ENCODE measurements around the gene SRP68.

The SRP68 gene

GRCh38 chr17:76007850-76008165 is 64.5 kb downstream of the SRP68 start:
- ChIA-PET CTCF (interaction anchor here (1.1 to 14.8 kb wide), 11 partner anchors 8 to 114 kb away, joined by 3 to 183 read pairs (median 5); partner anchors contain the start of genes CDK3 and TRIM65), POLR2A (no interaction called here)
- 96% methylated on average over 16 of the region's 16 CpGs for whole genome bisulfite sequencing (ENCODE audit: insufficient coverage)
- no peaks in the 10 kb centered on the region for H3K9me3 ChIP-seq (ENCODE audit: control extremely low read depth in 1 of 5, control insufficient read depth in 4 of 5, insufficient read depth in 2 of 5, low read depth in 1 of 5, low read length in 4 of 5)
- H3K27ac ChIP-seq (ENCODE audit: insufficient read depth in 1 of 2, low read depth in 1 of 2, low read length in 2 of 2, poor library complexity in 1 of 2, severe bottlenecking in 2 of 2), result no peak overlapping the region
- peaks cover 0 to 9% (median 6%) of the 10 kb centered on the region in 4 experiments for H3K4me1 ChIP-seq (ENCODE audit: control extremely low read depth in 1 of 4, control insufficient read depth in 4 of 4, insufficient read depth in 4 of 4, low read length in 3 of 4)
- DNase-seq, result no peak
- no peaks in the 10 kb centered on the region for H3K27me3 ChIP-seq (replicated peaks in 2 of 5; ENCODE audit: control insufficient read depth in 4 of 5, insufficient read depth in 5 of 5, low read length in 4 of 5)
- no peak overlapping the region for H3K4me3 ChIP-seq (ENCODE audit: control insufficient read depth in 1 of 7, extremely low read depth in 1 of 7, insufficient read depth in 4 of 7, low read depth in 2 of 7, low read length in 6 of 7)
- H3K36me3 ChIP-seq (ENCODE audit: control insufficient read depth in 4 of 4, insufficient read depth in 4 of 4, low read length in 3 of 4), result peaks cover 0 to 19% (median 4%) of the 10 kb centered on the region in 4 experiments

DNA sequence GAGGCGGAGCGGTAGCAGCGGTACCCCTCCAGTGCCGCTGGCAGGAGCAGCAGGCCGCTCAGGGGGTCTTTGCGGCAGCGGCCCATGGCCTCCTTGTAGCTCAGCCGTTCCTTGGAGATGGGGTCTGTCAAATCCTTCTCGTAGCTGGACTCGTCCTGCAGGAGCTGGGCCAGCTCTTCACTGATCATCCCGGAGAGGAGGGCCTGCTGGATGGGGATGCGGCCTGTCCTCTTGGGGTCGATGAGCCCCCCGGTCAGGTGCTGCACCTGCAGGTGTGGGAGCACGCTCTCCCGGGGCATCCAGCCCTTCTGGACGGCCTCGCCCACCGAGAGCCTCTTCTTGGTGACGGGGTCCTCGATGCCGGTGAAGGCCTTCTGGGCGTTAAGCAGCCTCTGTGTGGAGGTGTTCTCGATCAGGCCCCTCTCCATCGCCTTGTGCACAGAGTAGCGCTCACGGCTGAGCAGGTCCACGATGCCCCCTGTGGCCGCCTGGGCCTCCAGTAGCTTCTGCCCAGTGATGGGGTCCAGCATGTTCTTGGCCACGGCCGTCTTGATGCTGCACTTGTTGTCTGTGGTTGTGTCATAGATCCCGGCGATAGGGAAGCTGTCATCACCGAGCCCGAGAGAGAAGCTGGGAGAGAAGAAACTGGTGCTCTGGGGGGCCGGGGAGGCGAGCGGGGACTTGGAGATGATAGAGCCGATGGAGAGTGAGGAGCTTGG is 65.0 kb downstream of the SRP68 start:
- DNase-seq, result no peak
- Histone ChIP-seq H3K9me3 (ENCODE audit: control extremely low read depth in 1 of 5, control insufficient read depth in 4 of 5, insufficient read depth in 2 of 5, low read depth in 1 of 5, low read length in 4 of 5) (no peaks in the 10 kb centered on the region), H3K27me3 (replicated peaks in 2 of 5; ENCODE audit: control insufficient read depth in 4 of 5, insufficient read depth in 5 of 5, low read length in 4 of 5) (no peaks in the 10 kb centered on the region), H3K27ac (ENCODE audit: insufficient read depth in 1 of 2, low read depth in 1 of 2, low read length in 2 of 2, poor library complexity in 1 of 2, severe bottlenecking in 2 of 2) (no peak overlapping the region), H3K4me1 (ENCODE audit: control extremely low read depth in 1 of 4, control insufficient read depth in 4 of 4, insufficient read depth in 4 of 4, low read length in 3 of 4) (peaks cover 0 to 9% (median 6%) of the 10 kb centered on the region in 4 experiments), H3K36me3 (ENCODE audit: control insufficient read depth in 4 of 4, insufficient read depth in 4 of 4, low read length in 3 of 4) (peaks cover 0 to 22% (median 5%) of the 10 kb centered on the region in 4 experiments), H3K4me3 (ENCODE audit: control insufficient read depth in 1 of 7, extremely low read depth in 1 of 7, insufficient read depth in 4 of 7, low read depth in 2 of 7, low read length in 6 of 7) (no peak overlapping the region)
- ChIA-PET POLR2A (no interaction called here), CTCF (interaction anchor here (0.9 to 14.8 kb wide), 10 partner anchors 7 to 114 kb away, joined by 3 to 183 read pairs (median 10); partner anchors contain the start of genes CDK3 and TRIM65)
- 97% methylated on average over 39 of the region's 39 CpGs for WGBS (ENCODE audit: insufficient coverage)

DNA sequence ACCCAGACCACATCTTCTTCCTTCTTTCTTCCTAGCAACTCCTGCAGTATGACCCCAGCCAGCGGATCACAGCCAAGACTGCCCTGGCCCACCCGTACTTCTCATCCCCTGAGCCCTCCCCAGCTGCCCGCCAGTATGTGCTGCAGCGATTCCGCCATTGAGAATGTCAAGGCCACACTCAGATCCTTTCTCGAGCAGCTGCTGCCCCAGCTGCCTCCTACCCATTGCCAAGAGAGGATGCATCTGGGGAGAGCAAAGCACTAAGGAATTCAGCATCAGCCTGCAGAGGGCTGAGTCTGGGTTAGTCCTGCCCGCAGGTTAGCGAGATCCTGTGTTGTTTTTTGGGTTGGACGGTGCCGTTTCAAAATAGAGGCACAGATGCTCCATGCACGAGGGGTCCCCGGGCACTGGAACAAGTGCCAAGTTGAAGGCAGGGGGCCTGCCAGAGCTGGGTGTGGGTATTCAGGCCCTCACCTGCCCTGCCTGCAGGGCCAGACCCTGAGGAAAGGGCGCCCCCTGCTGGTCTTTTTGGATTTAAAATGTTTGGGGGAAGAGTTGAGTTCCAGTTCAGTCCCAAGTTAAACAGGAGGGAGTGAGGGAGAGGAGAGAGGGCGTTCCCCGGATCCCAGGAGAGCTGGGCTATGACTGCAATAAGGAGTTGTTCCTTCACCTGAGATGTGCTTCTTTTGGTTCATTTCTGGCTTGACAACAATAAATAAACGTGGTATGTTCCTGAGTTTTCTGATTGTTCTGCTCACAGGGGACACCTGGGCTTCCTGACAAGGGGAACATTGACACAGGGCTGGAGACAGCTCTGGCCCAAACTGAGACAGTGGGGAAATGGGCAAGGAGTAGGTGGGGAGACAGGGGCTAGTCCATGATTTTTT is 66.8 kb downstream of the SRP68 start:
- H3K9me3 ChIP-seq (ENCODE audit: control extremely low read depth in 1 of 5, control insufficient read depth in 4 of 5, insufficient read depth in 2 of 5, low read depth in 1 of 5, low read length in 4 of 5), result no peaks in the 10 kb centered on the region
- no peaks in the 10 kb centered on the region for H3K27me3 ChIP-seq (replicated peaks in 2 of 5; ENCODE audit: control insufficient read depth in 4 of 5, insufficient read depth in 5 of 5, low read length in 4 of 5)
- ChIA-PET POLR2A (interaction anchor here (1.2 kb wide), 1 partner anchor 100 kb away, joined by 3 read pairs; no protein-coding TSS in a partner anchor), CTCF (interaction anchor here (0.6 to 14.8 kb wide), 16 partner anchors 9 to 144 kb away, joined by 3 to 183 read pairs (median 4); partner anchors contain the start of genes ACOX1, MRPL38 and TEN1)
- DNase-seq, result peak; percentile 61 to 82 (median 82)
- peaks cover 0 to 9% (median 6%) of the 10 kb centered on the region in 4 experiments for H3K4me1 ChIP-seq (ENCODE audit: control extremely low read depth in 1 of 4, control insufficient read depth in 4 of 4, insufficient read depth in 4 of 4, low read length in 3 of 4)
- no peak overlapping the region for H3K27ac ChIP-seq (ENCODE audit: insufficient read depth in 1 of 2, low read depth in 1 of 2, low read length in 2 of 2, poor library complexity in 1 of 2, severe bottlenecking in 2 of 2)
- 77% methylated on average over 13 of the region's 16 CpGs for WGBS (ENCODE audit: insufficient coverage)
- no peak overlapping the region for H3K4me3 ChIP-seq (ENCODE audit: control insufficient read depth in 1 of 7, extremely low read depth in 1 of 7, insufficient read depth in 4 of 7, low read depth in 2 of 7, low read length in 6 of 7)
- H3K36me3 ChIP-seq (ENCODE audit: control insufficient read depth in 4 of 4, insufficient read depth in 4 of 4, low read length in 3 of 4), result peaks cover 0 to 28% (median 9%) of the 10 kb centered on the region in 4 experiments

DNA sequence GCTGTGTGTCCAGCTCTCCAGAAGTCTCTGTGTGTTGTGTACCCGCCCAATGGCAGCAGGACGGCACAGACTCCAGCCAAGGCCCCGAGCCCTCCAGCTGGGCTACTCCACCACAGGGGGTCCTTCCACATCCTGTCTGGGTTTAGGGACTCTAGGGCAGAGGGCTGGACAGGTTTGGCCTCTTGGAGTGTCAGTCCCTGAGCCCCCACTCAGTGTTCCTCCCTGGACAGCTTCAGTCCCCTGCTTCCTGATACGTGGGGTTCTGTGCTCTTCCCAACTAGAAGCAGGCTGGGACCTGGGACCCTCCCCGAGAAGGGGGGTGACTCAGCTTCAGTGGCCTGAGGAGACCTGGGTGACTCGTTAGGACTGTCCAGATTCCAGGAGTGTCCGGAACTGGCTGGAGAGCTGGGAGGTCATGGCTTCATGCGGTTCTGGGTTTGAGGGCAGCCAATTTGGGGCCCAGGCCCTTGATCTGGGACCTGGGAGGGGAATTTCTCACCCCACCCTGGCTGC is 67.5 kb downstream of the SRP68 start:
- Histone ChIP-seq H3K27ac (ENCODE audit: insufficient read depth in 1 of 2, low read depth in 1 of 2, low read length in 2 of 2, poor library complexity in 1 of 2, severe bottlenecking in 2 of 2) (no peak overlapping the region), H3K4me3 (ENCODE audit: control insufficient read depth in 1 of 7, extremely low read depth in 1 of 7, insufficient read depth in 4 of 7, low read depth in 2 of 7, low read length in 6 of 7) (no peak overlapping the region), H3K27me3 (replicated peaks in 2 of 5; ENCODE audit: control insufficient read depth in 4 of 5, insufficient read depth in 5 of 5, low read length in 4 of 5) (no peaks in the 10 kb centered on the region), H3K4me1 (ENCODE audit: control extremely low read depth in 1 of 4, control insufficient read depth in 4 of 4, insufficient read depth in 4 of 4, low read length in 3 of 4) (peaks cover 0 to 9% (median 9%) of the 10 kb centered on the region in 4 experiments), H3K36me3 (ENCODE audit: control insufficient read depth in 4 of 4, insufficient read depth in 4 of 4, low read length in 3 of 4) (peaks cover 0 to 28% (median 11%) of the 10 kb centered on the region in 4 experiments), H3K9me3 (ENCODE audit: control extremely low read depth in 1 of 5, control insufficient read depth in 4 of 5, insufficient read depth in 2 of 5, low read depth in 1 of 5, low read length in 4 of 5) (no peaks in the 10 kb centered on the region)
- 91% methylated on average over 7 of the region's 8 CpGs for WGBS (ENCODE audit: insufficient coverage)
- POLR2A ChIA-PET, result interaction anchor here (1.2 kb wide), 1 partner anchor 99 kb away, joined by 3 read pairs; no protein-coding TSS in a partner anchor
- DNase-seq, result no peak
- CTCF ChIA-PET, result interaction anchor here (0.6 to 14.8 kb wide), 17 partner anchors 8 to 143 kb away, joined by 3 to 183 read pairs (median 4); partner anchors contain the start of genes ACOX1, MRPL38 and TEN1

DNA sequence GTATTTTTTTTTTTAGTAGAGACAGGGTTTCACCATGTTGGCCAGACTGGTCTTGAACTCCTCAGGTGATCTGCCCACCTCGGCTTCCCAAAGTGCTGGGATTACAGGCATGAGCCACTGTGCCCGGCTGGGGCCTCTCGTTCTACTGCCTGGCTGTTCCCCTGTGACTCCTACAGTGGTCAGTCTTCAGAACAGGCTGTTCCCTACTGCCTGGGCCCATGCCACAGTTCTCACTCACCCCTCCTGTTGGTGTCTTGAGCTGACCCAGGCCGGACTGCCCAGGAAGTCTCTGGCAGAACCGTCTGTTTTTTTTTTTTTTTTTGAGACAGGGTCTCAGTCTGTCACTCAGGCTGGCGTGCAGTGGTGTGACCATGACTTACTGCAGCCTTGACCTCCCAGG is 68.4 kb downstream of the SRP68 start:
- Histone ChIP-seq H3K4me3 (ENCODE audit: control insufficient read depth in 1 of 7, extremely low read depth in 1 of 7, insufficient read depth in 4 of 7, low read depth in 2 of 7, low read length in 6 of 7) (no peak overlapping the region), H3K36me3 (ENCODE audit: control insufficient read depth in 4 of 4, insufficient read depth in 4 of 4, low read length in 3 of 4) (peaks cover 0 to 28% (median 12%) of the 10 kb centered on the region in 4 experiments), H3K9me3 (ENCODE audit: control extremely low read depth in 1 of 5, control insufficient read depth in 4 of 5, insufficient read depth in 2 of 5, low read depth in 1 of 5, low read length in 4 of 5) (no peaks in the 10 kb centered on the region), H3K27me3 (replicated peaks in 2 of 5; ENCODE audit: control insufficient read depth in 4 of 5, insufficient read depth in 5 of 5, low read length in 4 of 5) (no peaks in the 10 kb centered on the region), H3K27ac (ENCODE audit: insufficient read depth in 1 of 2, low read depth in 1 of 2, low read length in 2 of 2, poor library complexity in 1 of 2, severe bottlenecking in 2 of 2) (no peak overlapping the region), H3K4me1 (ENCODE audit: control extremely low read depth in 1 of 4, control insufficient read depth in 4 of 4, insufficient read depth in 4 of 4, low read length in 3 of 4) (peaks cover 0 to 9% (median 9%) of the 10 kb centered on the region in 4 experiments)
- 92% methylated on average over 5 of the region's 6 CpGs for WGBS (ENCODE audit: insufficient coverage)
- ChIA-PET POLR2A (no interaction called here), CTCF (interaction anchor here (0.6 to 14.8 kb wide), 9 partner anchors 8 to 169 kb away, joined by 3 to 183 read pairs (median 5); partner anchors contain the start of gene MRPL38)
- DNase-seq, result no peak

GRCh38 chr17:76002100-76002499 is 70.2 kb downstream of the SRP68 start:
- CTCF ChIA-PET, result interaction anchor here (0.7 to 14.8 kb wide), 11 partner anchors 13 to 277 kb away, joined by 3 to 183 read pairs (median 3); partner anchors contain the start of gene MRPL38
- 98% methylated on average over 12 of the region's 12 CpGs for WGBS (ENCODE audit: insufficient coverage)
- no peak for DNase-seq
- peaks cover 0 to 28% (median 11%) of the 10 kb centered on the region in 4 experiments for H3K36me3 ChIP-seq (ENCODE audit: control insufficient read depth in 4 of 4, insufficient read depth in 4 of 4, low read length in 3 of 4)
- no peaks in the 10 kb centered on the region for H3K27me3 ChIP-seq (replicated peaks in 2 of 5; ENCODE audit: control insufficient read depth in 4 of 5, insufficient read depth in 5 of 5, low read length in 4 of 5)
- peaks cover 0 to 25% (median 17%) of the 10 kb centered on the region in 4 experiments for H3K4me1 ChIP-seq (ENCODE audit: control extremely low read depth in 1 of 4, control insufficient read depth in 4 of 4, insufficient read depth in 4 of 4, low read length in 3 of 4)
- no peak overlapping the region for H3K27ac ChIP-seq (ENCODE audit: insufficient read depth in 1 of 2, low read depth in 1 of 2, low read length in 2 of 2, poor library complexity in 1 of 2, severe bottlenecking in 2 of 2)
- H3K4me3 ChIP-seq (ENCODE audit: control insufficient read depth in 1 of 7, extremely low read depth in 1 of 7, insufficient read depth in 4 of 7, low read depth in 2 of 7, low read length in 6 of 7), result no peak overlapping the region
- H3K9me3 ChIP-seq (ENCODE audit: control extremely low read depth in 1 of 5, control insufficient read depth in 4 of 5, insufficient read depth in 2 of 5, low read depth in 1 of 5, low read length in 4 of 5), result no peaks in the 10 kb centered on the region
- POLR2A ChIA-PET, result interaction anchor here (1.5 kb wide), 1 partner anchor 18 kb away, joined by 4 read pairs; no protein-coding TSS in a partner anchor
